K562 (cell line): Measurements from ENCODE around the gene NOL4L. TPM values are rescaled to one million over a fixed set of nuclear protein-coding genes. Genes with fewer than 3 reads are reported as not detected.
A peak's percentile ranks its signal among the peaks of the same experiment; 100 is the strongest.

Experiments
- ATAC-seq: fragments of 200-7000 bp; cut with Tn5 transposase; 3 replicates; pipeline ENCODE4 v1.9.1; 2020; ENCODE audit warnings: moderate library complexity
- BruUV-seq: library from RNA; stranded (reverse); fragments of 400-500 nt; replicated peaks from 2 replicates; lab custom pipeline; 2021; lab: Mats Ljungman, UMichigan
- CTCF ChIA-PET: fragments of 300-600 bp; formaldehyde crosslinking; extraction: SDS; loops from one replicate; lab custom pipeline; 2021; ENCODE audit warnings: low intra/inter-chr PET ratio; lab: Yijun Ruan, JAX
- POLR2A ChIA-PET: fragments of 300-600, 350-650 bp; sonication (Branson Sonifier 250); formaldehyde crosslinking; extraction: SDS; loops from one replicate; lab custom pipeline; 2021; ENCODE audit warnings: antibody characterized with exemption, inconsistent platforms; lab: Yijun Ruan, JAX
- DNase-seq, 4 experiments: peaks; one replicate each; pipeline versions ENCODE4 v3.0.0 to v3.0.0-alpha.2; 2011 to 2018; ENCODE audit warnings: low spot score in 3 of 4, mixed read lengths in 3 of 4; ENCODE audit errors: extremely low read depth in 1 of 4
- FAIRE-seq: peaks from 2 replicates; lab custom pipeline; 2011; peaks lifted over from hg19 to GRCh38; lab: Jason Lieb, UNC
- H2AFZ ChIP-seq: 2 replicates; pipeline ENCODE4 v1.6.0; 2011; ENCODE audit warnings: low read depth, low read length, control low read depth, inconsistent platforms
- H3K27ac ChIP-seq: fragments of 200-600 bp; 3 replicates; pipeline ENCODE4 v1.8.0; 2011; ENCODE audit warnings: low read depth, mild to moderate bottlenecking, control low read depth, inconsistent platforms, low read length, moderate library complexity, mixed read lengths; ENCODE audit errors: extremely low read depth
- H3K27me3 ChIP-seq, 2 experiments: fragments of 300-600 bp in 1 of 2; 2 replicates in 1 of 2; 3 replicates in 1 of 2; pipeline versions ENCODE4 v1.6.0 to v1.8.0; 2011; ENCODE audit warnings: inconsistent platforms in 2 of 2, low read length in 2 of 2, mild to moderate bottlenecking in 1 of 2, mixed read lengths in 1 of 2, moderate library complexity in 1 of 2; ENCODE audit not compliant: control insufficient read depth in 2 of 2, insufficient read depth in 2 of 2
- H3K36me3 ChIP-seq: fragments of 300-600 bp; 3 replicates; pipeline ENCODE4 v1.8.0; 2011; ENCODE audit warnings: mild to moderate bottlenecking, low read length, inconsistent platforms; ENCODE audit not compliant: control insufficient read depth, insufficient read depth
- H3K4me1 ChIP-seq, 2 experiments: fragments of 200-600 bp in 1 of 2; replicated peaks in 1 of 2; 2 replicates in 1 of 2; 3 replicates in 1 of 2; pipeline versions ENCODE4 v1.5.1 to v1.8.0; 2011; ENCODE audit warnings: inconsistent platforms in 2 of 2, low read length in 2 of 2, mild to moderate bottlenecking in 1 of 2, mixed read lengths in 1 of 2, moderate library complexity in 1 of 2; ENCODE audit not compliant: control insufficient read depth in 2 of 2, insufficient read depth in 2 of 2
- H3K4me2 ChIP-seq: 2 replicates; pipeline ENCODE4 v1.6.1; 2011; ENCODE audit warnings: low read length, control low read depth, inconsistent platforms, mixed read lengths; ENCODE audit not compliant: insufficient read depth
- H3K4me3 ChIP-seq: fragments of 200-600 bp; sonication (generic), shearing (Covaris generic); 2 replicates; pipeline ENCODE4 v1.5.1; 2016; ENCODE audit warnings: control low read depth, inconsistent platforms
- H3K79me2 ChIP-seq: fragments of 200-600 bp; 3 replicates; pipeline ENCODE4 v1.8.0; 2011; ENCODE audit warnings: low read length, inconsistent platforms; ENCODE audit not compliant: control insufficient read depth, insufficient read depth
- H3K9ac ChIP-seq, 2 experiments: 2 replicates each; pipeline versions ENCODE4 v1.6.0 to v1.6.1; 2011; ENCODE audit warnings: low read depth in 2 of 2, low read length in 2 of 2, control low read depth in 1 of 2, inconsistent platforms in 1 of 2, mild to moderate bottlenecking in 1 of 2, mixed read lengths in 1 of 2; ENCODE audit not compliant: insufficient read depth in 1 of 2
- H3K9me1 ChIP-seq: one replicate; pipeline ENCODE4 v1.6.0; 2011; ENCODE audit warnings: inconsistent platforms, mild to moderate bottlenecking, low read length, moderate library complexity; ENCODE audit not compliant: control insufficient read depth, insufficient read depth
- H3K9me3 ChIP-seq: replicated peaks from 2 replicates; pipeline ENCODE4 v1.5.1; 2011; ENCODE audit warnings: low read depth, low read length, inconsistent platforms; ENCODE audit not compliant: control insufficient read depth, insufficient read depth
- H4K20me1 ChIP-seq: replicated peaks from 2 replicates; pipeline ENCODE4 v1.6.1; 2011; ENCODE audit warnings: low read length, inconsistent platforms, mixed read lengths; ENCODE audit not compliant: control insufficient read depth, insufficient read depth
- CREM ChIP-seq: IDR thresholded peaks from 2 replicates; pipeline ENCODE4 v1.6.1; 2014; ENCODE audit warnings: antibody characterized with exemption, low read depth
- CXXC5 ChIP-seq: fragments of 250-450 bp; sonication (Bioruptor Pico); IDR thresholded peaks from 2 replicates; pipeline ENCODE4 v1.8.0; 2022; ENCODE audit warnings: inconsistent platforms, mild to moderate bottlenecking, moderate library complexity
- EHMT2 ChIP-seq: fragments of 450-650 bp; IDR thresholded peaks from 2 replicates; pipeline ENCODE4 v1.6.1; 2018; ENCODE audit warnings: antibody characterized with exemption
- FOS ChIP-seq: IDR thresholded peaks from 3 replicates; pipeline ENCODE4 v1.6.1; 2011; ENCODE audit not compliant: insufficient read length; ENCODE audit errors: extremely low read depth
- FOXK1 ChIP-seq: sonication (generic); formaldehyde crosslinking; IDR thresholded peaks from 2 replicates; pipeline ENCODE4 v1.8.0; 2022; ENCODE audit warnings: missing genetic modification reagents, mild to moderate bottlenecking, borderline replicate concordance
- HDAC3 ChIP-seq: fragments of 450-650 bp; IDR thresholded peaks from 2 replicates; pipeline ENCODE4 v1.6.1; 2018; ENCODE audit warnings: borderline replicate concordance, mild to moderate bottlenecking, moderate library complexity; ENCODE audit not compliant: partially characterized antibody
- HNRNPL ChIP-seq: fragments of 200-400 bp; formaldehyde crosslinking; IDR thresholded peaks from 2 replicates; pipeline ENCODE4 v1.6.1; 2017; ENCODE audit warnings: low read depth, mild to moderate bottlenecking, low read length
- KHSRP ChIP-seq: fragments of 450-650 bp; IDR thresholded peaks from 2 replicates; pipeline ENCODE4 v1.6.1; 2017
- POLR2G ChIP-seq: fragments of 200-400 bp; formaldehyde crosslinking; IDR thresholded peaks from 2 replicates; pipeline ENCODE4 v1.6.1; 2017; ENCODE audit warnings: low read depth, mild to moderate bottlenecking, antibody characterized with exemption, low read length, moderate library complexity
- PRDM10 ChIP-seq: fragments of 450-650 bp; IDR thresholded peaks from 2 replicates; pipeline ENCODE4 v1.6.1; 2018; ENCODE audit not compliant: partially characterized antibody
- RB1 ChIP-seq: fragments of 450-650 bp; IDR thresholded peaks from 2 replicates; pipeline ENCODE4 v1.6.1; 2017; ENCODE audit warnings: low read depth, mild to moderate bottlenecking
- RBM22 ChIP-seq: fragments of 200-400 bp; formaldehyde crosslinking; IDR thresholded peaks from 2 replicates; pipeline ENCODE4 v1.6.1; 2018; ENCODE audit warnings: low read length, low read depth; ENCODE audit not compliant: poor library complexity, severe bottlenecking
- U2AF2 ChIP-seq: fragments of 200-400 bp; formaldehyde crosslinking; optimal IDR thresholded peaks from 2 replicates; pipeline ENCODE3; 2017; ENCODE audit warnings: low read depth, mild to moderate bottlenecking, low read length
- ZFX ChIP-seq: sonication (generic); formaldehyde crosslinking; IDR thresholded peaks from 2 replicates; pipeline ENCODE4 v1.8.0; 2022; ENCODE audit warnings: mild to moderate bottlenecking, missing genetic modification reagents, moderate library complexity
- ZNF311 ChIP-seq: fragments of 250-450 bp; sonication (Bioruptor Pico); IDR thresholded peaks from 2 replicates; pipeline ENCODE4 v1.4.0; 2020; ENCODE audit warnings: mild to moderate bottlenecking, moderate library complexity
- ZNF76 ChIP-seq: fragments of 250-450 bp; sonication (Bioruptor Pico); IDR thresholded peaks from 2 replicates; pipeline ENCODE4 v1.4.0; 2020; ENCODE audit warnings: mild to moderate bottlenecking, moderate library complexity, borderline replicate concordance
- WGBS: fragments of 100-300 bp; shearing (Covaris generic); methylation state at CpG from one replicate; pipeline ENCODE4 v1.1.6; 2016; ENCODE audit warnings: low coverage, mixed read lengths; ENCODE audit not compliant: insufficient coverage; ENCODE audit errors: missing lambda C conversion rate; 5-methylcytosine and 5-hydroxymethylcytosine counted together
- in situ Hi-C: fragments of 300-500 bp; cut with MboI; formaldehyde crosslinking; loops from 4 replicates; pipeline ENCODE4 v1.15.0; 2018; ENCODE audit warnings: inconsistent platforms, mixed read lengths
- intact Hi-C: fragments of 100-400 bp; cut with micrococcal nuclease; formaldehyde crosslinking; loops from 2 replicates; pipeline ENCODE4 v1.14.2; 2022
- polyA plus RNA-seq, 8 experiments: library from polyadenylated mRNA; depleted of rRNA in 4 of 8; stranded (reverse) in 5 of 8; unstranded in 3 of 8; fragments of >200 nt; fragmentation: Nextera tagmentation in 2 of 8; fragmentation: Illumina TruSeq in 1 of 8; extraction: Ambion mirVana in 2 of 8; extraction: Trizol in 1 of 8; gene quantifications; 2 replicates each; pipeline versions ENCODE4 v1.2.1 to v1.2.3, GENCODE V29; 2011 to 2014; ENCODE audit warnings: inconsistent platforms in 1 of 8, missing spikeins in 1 of 8
- total RNA-seq, 7 experiments: library from RNA; depleted of rRNA in 6 of 7; stranded (reverse); fragments of >200 nt in 6 of 7; fragmentation: Illumina TruSeq in 2 of 7; extraction: Trizol in 2 of 7; gene quantifications; 2 replicates each; pipeline versions ENCODE4 v1.2.1 to v1.2.3, GENCODE V29; 2011 to 2021; ENCODE audit warnings: low replicate concordance in 1 of 7

Gene NOL4L
- total and polyA plus RNA-seq, 9 of the 15 experiments (the other 6 are each of a cell fraction or from before 2014, with no cell fraction given), result 5.1 to 36.2 (median 13.6) TPM

- no peak for TF ChIP-seq ZNF76 (CRISPR knock-in tag)
- TF ChIP-seq EHMT2, result no peak
- no peak for TF ChIP-seq KHSRP
- TF ChIP-seq HDAC3, result no peak
- no peak for TF ChIP-seq FOS
Observed at GRCh38 chr20:32537657-32538525, 47.2 kb downstream of the NOL4L start (continued).

- FAIRE-seq, result no peak
- WGBS, result 34% methylated on average over 22 of the region's 62 CpGs
- Histone ChIP-seq H3K4me1 (peaks cover 54 to 74% of the 10 kb centered on the region in 2 experiments), H3K4me2 (peak overlapping the region; percentile 77), H3K27me3 (no peaks in the 10 kb centered on the region), H3K9me3 (no peaks in the 10 kb centered on the region), H3K79me2 (peaks cover 89% of the 10 kb centered on the region), H3K9me1 (no peaks in the 10 kb centered on the region), H4K20me1 (no peaks in the 10 kb centered on the region), H2AFZ (peak overlapping the region; percentile 20; the same call in 1 of the 2 replicates), H3K9ac (peak overlapping the region; percentile 57 to 87), H3K27ac (peak overlapping the region; percentile 81), H3K4me3 (peak overlapping the region; percentile 16), H3K36me3 (peaks cover 23% of the 10 kb centered on the region; the same call in 2 of the 3 replicates)
- BruUV-seq, result no TSS peak
- intact Hi-C loops (loop anchor here (1.0 to 5.0 kb wide), 2 partner anchors 44 to 95 kb away; no protein-coding TSS in a partner anchor), in situ Hi-C loops (no loop called here)
- ChIA-PET POLR2A (interaction anchor here (0.6 to 0.8 kb wide), 4 partner anchors 11 to 115 kb away, joined by 3 read pairs; no protein-coding TSS in a partner anchor), CTCF (no interaction called here)
- peak in 3 of 4 experiments; percentile 47 to 76 (median 75) for DNase-seq
- no peak for ATAC-seq
- TF ChIP-seq RBM22 (peak; percentile 35), POLR2G (peak; percentile 52), HNRNPL (0 out of 2 replicates have a peak, but pooled peaks have one; percentile 44), RB1 (no peak), CXXC5 (CRISPR knock-in tag) (peak; percentile 7; the same call in 1 of the 2 replicates), FOXK1 (peak; percentile 53; the same call in 1 of the 2 replicates), PRDM10 (no peak), ZNF311 (CRISPR knock-in tag) (peak; percentile 53; the same call in 1 of the 2 replicates), CREM (0 out of 2 replicates have a peak, but pooled peaks have one; percentile 3), U2AF2 (no peak), ZFX (CRISPR knock-in tag) (peak; percentile 11; the same call in 1 of the 2 replicates)
Observed at GRCh38 chr20:32536851-32537656, 48.1 kb downstream of the NOL4L start.
